NOMO-1 treated with DMSO at 0.1 percent for 48 hours (cell line): Measurements from ENCODE around the gene PTRHD1.
A peak's percentile ranks its signal among the peaks of the same experiment; 100 is the strongest.

Experiments used
- DNase-seq: peaks from one replicate; lab custom pipeline; 2025; ENCODE audit not compliant: unreplicated experiment; lab: John Stamatoyannopoulos, UW

Gene PTRHD1

DNA sequence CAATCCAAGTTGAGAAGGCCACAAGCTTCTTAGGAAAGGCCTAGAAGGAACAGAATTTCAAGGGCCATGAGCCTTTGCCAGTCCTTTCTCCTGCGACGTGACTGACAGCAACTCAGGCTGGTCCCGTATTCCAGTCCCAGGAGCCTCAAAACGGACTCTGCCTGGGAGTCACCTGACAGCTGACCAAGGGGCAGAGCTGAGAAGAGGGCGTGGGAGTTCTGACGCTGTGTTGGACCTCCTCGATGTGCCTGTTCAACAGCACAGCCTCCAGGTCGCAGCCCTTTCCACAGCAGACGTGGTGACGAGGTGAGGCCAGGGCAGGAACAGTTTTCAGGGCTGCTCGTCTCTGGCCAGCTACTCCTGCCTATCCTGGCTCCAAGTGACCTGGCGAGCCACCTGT, 37.6 kb upstream of the PTRHD1 start:
- DNase-seq, result no peak

- no peak for DNase-seq
Measured at GRCh38 chr2:24830351-24830750, 37.2 kb upstream of the PTRHD1 start.

GRCh38 chr2:24828238-24828996, 35.2 kb upstream of the PTRHD1 start:
- DNase-seq, result no peak

- DNase-seq, result peak; percentile 34
Measured at GRCh38 chr2:24827321-24828237, 34.4 kb upstream of the PTRHD1 start.

DNA sequence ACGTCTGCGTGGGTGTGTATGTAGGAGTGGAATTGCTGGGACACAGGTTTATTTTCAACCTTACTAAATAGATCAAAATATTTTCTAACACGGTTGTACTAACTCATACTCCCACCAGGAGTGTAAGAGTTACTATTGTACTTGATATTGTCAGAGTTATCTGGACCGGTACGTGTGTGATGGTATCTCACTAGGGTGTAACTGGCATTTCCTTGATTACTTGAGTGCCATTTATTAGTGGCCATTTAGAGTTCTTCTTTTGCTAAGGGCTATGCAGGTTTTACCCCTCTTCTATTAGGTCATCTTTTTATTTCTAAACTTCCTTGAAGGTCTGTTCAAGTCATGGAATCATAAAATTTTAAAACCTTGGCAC, 33.6 kb upstream of the PTRHD1 start:
- no peak for DNase-seq

DNA sequence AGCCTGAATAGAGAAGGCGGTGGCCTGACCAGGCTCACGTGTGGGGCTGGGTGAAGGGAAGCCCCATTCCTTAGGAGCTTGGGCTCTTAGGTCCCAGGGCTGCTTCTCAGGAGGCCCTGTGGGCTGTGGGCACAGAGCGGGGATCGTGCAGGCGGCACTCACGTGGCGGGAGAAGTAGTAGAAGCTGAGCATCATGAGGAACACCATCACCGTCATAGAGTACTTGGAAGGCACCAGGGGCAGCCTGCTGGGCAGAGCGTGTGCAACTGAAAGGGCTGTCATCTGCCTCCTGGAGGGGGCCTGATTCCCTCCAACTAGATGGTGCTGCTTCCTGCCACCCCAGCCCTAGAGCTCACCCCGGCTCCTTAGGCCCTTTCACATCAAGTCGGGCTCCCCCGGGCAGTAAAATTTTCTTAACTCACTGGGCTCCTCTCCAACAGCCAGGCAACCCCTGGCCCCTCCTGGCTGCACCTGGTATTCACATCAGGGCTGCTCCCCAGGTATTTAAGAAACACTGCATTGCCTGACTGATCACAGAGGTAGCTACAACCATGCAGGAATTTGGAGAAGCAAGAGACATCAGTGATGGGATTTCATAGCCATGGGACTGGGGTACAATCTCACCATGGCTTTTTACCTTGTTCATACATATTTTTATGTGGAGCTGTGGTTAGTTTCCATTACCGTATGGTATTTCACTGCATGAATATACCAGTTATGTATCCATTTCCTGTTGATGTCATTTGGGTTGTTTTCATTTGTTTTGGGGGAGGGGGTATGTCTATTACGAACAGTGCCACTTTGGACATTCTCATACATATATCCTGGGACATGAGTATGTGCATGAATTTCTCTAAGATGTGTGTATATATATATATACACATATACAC, 32.9 kb upstream of the PTRHD1 start:
- no peak for DNase-seq

- DNase-seq, result peak; percentile 2
Measured at GRCh38 chr2:24824966-24825882, 32.0 kb upstream of the PTRHD1 start.

DNA sequence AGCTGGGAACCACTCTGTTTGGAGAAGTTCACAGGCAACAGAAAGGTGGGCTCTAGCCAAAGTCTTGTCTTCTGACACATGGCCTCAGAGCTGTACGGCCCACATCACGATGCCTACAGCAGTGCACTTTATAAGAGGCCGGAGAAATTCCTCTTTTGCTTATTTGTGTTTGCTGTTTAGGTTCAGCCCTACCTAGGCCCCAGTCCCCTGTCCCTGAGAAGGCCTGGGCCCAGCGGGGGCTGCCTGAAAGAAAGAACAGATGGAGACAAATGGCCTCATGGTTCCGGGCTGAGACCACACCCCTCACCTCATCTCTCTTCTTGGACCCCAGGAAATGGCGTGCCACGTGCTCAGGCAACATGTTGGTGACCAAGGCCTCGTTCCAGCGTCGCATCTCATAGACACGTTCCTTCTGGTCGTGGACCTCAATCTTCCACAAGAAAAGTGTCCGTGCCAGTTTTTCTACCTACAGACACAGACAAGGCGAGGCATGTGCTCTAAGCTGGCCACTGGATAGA, 30.9 kb upstream of the PTRHD1 start:
- no peak for DNase-seq

GRCh38 chr2:24822049-24822706, 29.0 kb upstream of the PTRHD1 start:
- DNase-seq, result no peak

DNA sequence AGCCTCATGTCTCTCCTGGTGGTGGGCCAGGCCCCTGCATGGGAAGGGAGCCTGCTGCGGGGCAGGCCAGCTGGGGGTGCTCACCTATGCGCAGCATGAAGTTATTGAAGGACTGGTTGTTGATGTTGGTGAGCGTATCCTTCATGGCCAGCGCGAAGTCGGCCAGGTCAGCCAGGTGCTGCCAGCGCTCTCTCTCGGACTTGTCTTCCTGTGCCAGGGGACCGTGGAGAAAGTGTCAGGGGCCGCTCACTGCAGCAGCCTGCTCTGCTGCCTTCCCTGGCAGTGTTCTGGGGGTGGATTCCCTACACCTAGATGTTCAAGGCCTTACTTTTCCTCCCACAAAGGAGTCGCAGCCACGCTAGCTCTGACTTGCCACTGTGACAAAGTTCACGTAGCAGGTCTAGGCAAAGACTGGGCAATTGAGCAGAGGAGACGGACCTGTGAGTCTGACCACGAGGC, 28.3 kb upstream of the PTRHD1 start:
- no peak for DNase-seq

- no peak for DNase-seq
Measured at GRCh38 chr2:24820598-24821432, 27.6 kb upstream of the PTRHD1 start.

- no peak for DNase-seq
Measured at GRCh38 chr2:24820175-24820513, 27.0 kb upstream of the PTRHD1 start.

GRCh38 chr2:24819442-24820174, 26.4 kb upstream of the PTRHD1 start:
- no peak for DNase-seq

GRCh38 chr2:24818721-24819167, 25.6 kb upstream of the PTRHD1 start:
- DNase-seq, result no peak

DNA sequence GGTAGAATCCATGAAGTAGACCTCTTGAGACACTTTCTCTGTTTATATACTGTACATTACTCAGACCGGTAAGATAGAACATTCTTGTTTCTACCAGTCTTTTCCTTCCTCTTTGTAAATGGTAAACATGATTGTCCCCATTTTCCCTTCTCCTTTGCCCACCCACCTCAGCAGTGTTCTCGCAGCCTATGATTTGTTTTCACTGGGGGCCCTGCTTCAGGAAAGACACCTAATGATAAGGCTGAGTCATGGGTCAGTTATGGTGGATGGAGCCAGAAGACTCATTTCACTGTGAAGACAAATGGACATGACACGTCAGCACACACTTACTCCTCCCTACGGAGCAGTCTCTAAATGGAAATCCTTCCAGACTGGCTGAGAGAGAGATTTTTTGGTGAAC, 23.7 kb upstream of the PTRHD1 start:
- DNase-seq, result no peak

GRCh38 chr2:24816404-24816803, 23.2 kb upstream of the PTRHD1 start:
- no peak for DNase-seq

DNA sequence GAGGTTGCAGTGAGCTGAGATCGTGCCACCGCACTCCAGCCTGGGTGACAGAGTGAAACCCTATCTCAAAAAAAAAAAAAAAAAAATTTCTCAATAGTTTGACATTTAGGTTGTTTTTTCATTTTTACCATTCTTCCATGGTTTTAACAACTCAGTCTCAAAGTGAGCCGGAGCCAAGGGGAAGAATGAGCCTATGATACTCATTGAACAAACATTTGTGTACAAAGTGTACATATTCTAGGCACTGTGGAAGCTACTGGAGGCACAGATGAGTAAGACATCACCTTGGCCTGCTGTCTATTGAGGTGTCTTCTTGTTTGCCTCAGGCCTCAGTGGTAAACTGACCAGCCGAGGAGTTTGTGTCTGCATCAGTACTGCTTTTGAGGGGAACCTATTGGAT, 22.0 kb upstream of the PTRHD1 start:
- DNase-seq, result no peak

- DNase-seq, result no peak
Measured at GRCh38 chr2:24814516-24814915, 21.3 kb upstream of the PTRHD1 start.
